ENCODE data around the gene GPX4. TPM values are rescaled to one million over a fixed set of nuclear protein-coding genes. Genes with fewer than 3 reads are reported as not detected.

GPX4 gene
- total and polyA plus RNA-seq, 9 of the 15 experiments (the other 6 are each of a cell fraction or from before 2014, with no cell fraction given), result 61.4 to 661 (median 349) TPM

- TF ChIP-seq DLX4 (CRISPR knock-in tag; IDR thresholded peaks at IDR 0.05), result no peak
- no peak for TF ChIP-seq SRSF1 (IDR thresholded peaks at IDR 0.05; ENCODE audit: low read depth, low read length)
- TF ChIP-seq SP2 (IDR thresholded peaks at IDR 0.05; ENCODE audit: extremely low read depth, low read depth, low read length, poor library complexity, severe bottlenecking), result peak; percentile 47
- TF ChIP-seq IRF1 (CRISPR knock-in tag; IDR thresholded peaks at IDR 0.05; ENCODE audit: borderline replicate concordance), result no peak
- TF ChIP-seq MBD2 (IDR thresholded peaks at IDR 0.05; ENCODE audit: borderline replicate concordance, low read depth), result peak; percentile 65; the same call in 1 of the 2 replicates
- TF ChIP-seq KDM2B (CRISPR knock-in tag; IDR thresholded peaks at IDR 0.05), result peak; percentile 78; the same call in 1 of the 2 replicates
- TF ChIP-seq, protein P1, sequence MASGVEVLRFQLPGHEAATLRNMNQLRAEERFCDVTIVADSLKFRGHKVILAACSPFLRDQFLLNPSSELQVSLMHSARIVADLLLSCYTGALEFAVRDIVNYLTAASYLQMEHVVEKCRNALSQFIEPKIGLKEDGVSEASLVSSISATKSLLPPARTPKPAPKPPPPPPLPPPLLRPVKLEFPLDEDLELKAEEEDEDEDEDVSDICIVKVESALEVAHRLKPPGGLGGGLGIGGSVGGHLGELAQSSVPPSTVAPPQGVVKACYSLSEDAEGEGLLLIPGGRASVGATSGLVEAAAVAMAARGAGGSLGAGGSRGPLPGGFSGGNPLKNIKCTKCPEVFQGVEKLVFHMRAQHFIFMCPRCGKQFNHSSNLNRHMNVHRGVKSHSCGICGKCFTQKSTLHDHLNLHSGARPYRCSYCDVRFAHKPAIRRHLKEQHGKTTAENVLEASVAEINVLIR (CRISPR knock-in tag; IDR thresholded peaks at IDR 0.05), result no peak
- TF ChIP-seq ZNF76 (CRISPR knock-in tag; IDR thresholded peaks at IDR 0.05; ENCODE audit: borderline replicate concordance), result no peak
- peak; percentile 75 for TF ChIP-seq HNRNPK (IDR thresholded peaks at IDR 0.05; ENCODE audit: low read depth, low read length, poor library complexity, severe bottlenecking)
- peak; percentile 76 for TF ChIP-seq PKNOX1 (IDR thresholded peaks at IDR 0.05)
- peak; percentile 69; the same call in 1 of the 2 replicates for TF ChIP-seq CHCHD3 (CRISPR knock-in tag; IDR thresholded peaks at IDR 0.05)
- TF ChIP-seq ZNF324 (CRISPR knock-in tag; IDR thresholded peaks at IDR 0.05), result no peak
- TF ChIP-seq XRCC3 (IDR thresholded peaks at IDR 0.05), result no peak
- TF ChIP-seq, protein P2, sequence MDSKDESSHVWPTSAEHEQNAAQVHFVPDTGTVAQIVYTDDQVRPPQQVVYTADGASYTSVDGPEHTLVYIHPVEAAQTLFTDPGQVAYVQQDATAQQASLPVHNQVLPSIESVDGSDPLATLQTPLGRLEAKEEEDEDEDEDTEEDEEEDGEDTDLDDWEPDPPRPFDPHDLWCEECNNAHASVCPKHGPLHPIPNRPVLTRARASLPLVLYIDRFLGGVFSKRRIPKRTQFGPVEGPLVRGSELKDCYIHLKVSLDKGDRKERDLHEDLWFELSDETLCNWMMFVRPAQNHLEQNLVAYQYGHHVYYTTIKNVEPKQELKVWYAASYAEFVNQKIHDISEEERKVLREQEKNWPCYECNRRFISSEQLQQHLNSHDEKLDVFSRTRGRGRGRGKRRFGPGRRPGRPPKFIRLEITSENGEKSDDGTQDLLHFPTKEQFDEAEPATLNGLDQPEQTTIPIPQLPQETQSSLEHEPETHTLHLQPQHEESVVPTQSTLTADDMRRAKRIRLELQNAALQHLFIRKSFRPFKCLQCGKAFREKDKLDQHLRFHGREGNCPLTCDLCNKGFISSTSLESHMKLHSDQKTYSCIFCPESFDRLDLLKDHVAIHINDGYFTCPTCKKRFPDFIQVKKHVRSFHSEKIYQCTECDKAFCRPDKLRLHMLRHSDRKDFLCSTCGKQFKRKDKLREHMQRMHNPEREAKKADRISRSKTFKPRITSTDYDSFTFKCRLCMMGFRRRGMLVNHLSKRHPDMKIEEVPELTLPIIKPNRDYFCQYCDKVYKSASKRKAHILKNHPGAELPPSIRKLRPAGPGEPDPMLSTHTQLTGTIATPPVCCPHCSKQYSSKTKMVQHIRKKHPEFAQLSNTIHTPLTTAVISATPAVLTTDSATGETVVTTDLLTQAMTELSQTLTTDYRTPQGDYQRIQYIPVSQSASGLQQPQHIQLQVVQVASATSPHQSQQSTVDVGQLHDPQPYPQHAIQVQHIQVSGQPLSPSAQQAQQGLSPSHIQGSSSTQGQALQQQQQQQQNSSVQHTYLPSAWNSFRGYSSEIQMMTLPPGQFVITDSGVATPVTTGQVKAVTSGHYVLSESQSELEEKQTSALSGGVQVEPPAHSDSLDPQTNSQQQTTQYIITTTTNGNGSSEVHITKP (IDR thresholded peaks at IDR 0.05; ENCODE audit: partially characterized antibody), result no peak
Measured at GRCh38 chr19:1103708-1104310, at the start of gene GPX4 (continued).
